GM12878 (cell line): ENCODE data around the gene KRT72. TPM values are rescaled to one million over a fixed set of nuclear protein-coding genes. Genes with fewer than 3 reads are reported as not detected.

Source experiments
- polyA plus RNA-seq, 11 experiments: library from polyadenylated mRNA; depleted of rRNA in 4 of 11; unstranded in 6 of 11; stranded (reverse) in 5 of 11; fragments of >200 nt; fragmentation: Nextera tagmentation in 4 of 11; fragmentation: Illumina TruSeq in 1 of 11; extraction: Ambion mirVana in 4 of 11; extraction: Trizol in 1 of 11; gene quantifications; 1 replicate in 1 of 11; 2 replicates in 10 of 11; pipeline versions ENCODE4 v1.2.1 to v1.2.3, GENCODE V29; 2011 to 2016; ENCODE audit warnings: inconsistent platforms in 2 of 11, missing spikeins in 2 of 11, low read depth in 1 of 11
- total RNA-seq, 4 experiments: library from RNA; depleted of rRNA in 3 of 4; stranded (reverse); fragments of >200 nt in 3 of 4; fragmentation: Illumina TruSeq in 1 of 4; extraction: Trizol in 1 of 4; gene quantifications; 2 replicates each; pipeline versions ENCODE4 v1.2.1 to v1.2.3, GENCODE V29; 2013 to 2021

KRT72 gene
- total and polyA plus RNA-seq, 10 of the 15 experiments (the other 5 are each of a cell fraction or from before 2014, with no cell fraction given) = not detected

Other genes starting within 250 kb of the KRT72 start
Only the 7 nearest of the 19 such genes appear.
- not detected in 2 replicates for gene KRT5, start 81.1 kb downstream of the KRT72 start, total RNA-seq (2014; rRNA removed)
- not detected in 2 replicates for gene KRT5, start 81.1 kb downstream of the KRT72 start, total RNA-seq (2014; rRNA removed; fragmentation: Illumina TruSeq; extraction: Trizol)
- not detected in 2 replicates for gene KRT5, start 81.1 kb downstream of the KRT72 start, total RNA-seq (2021)
- gene KRT5, start 81.1 kb downstream of the KRT72 start, polyA plus RNA-seq (2011; rRNA removed) = 0.23 and 1.6 TPM in 2 replicates
- gene KRT5, start 81.1 kb downstream of the KRT72 start, polyA plus RNA-seq (2014; fragmentation: Illumina TruSeq; extraction: Trizol) = not detected in 2 replicates
- not detected for gene KRT5, start 81.1 kb downstream of the KRT72 start, polyA plus RNA-seq (2014; fragmentation: Nextera tagmentation; extraction: Ambion mirVana)
- not detected in 2 replicates for gene KRT5, start 81.1 kb downstream of the KRT72 start, polyA plus RNA-seq (2014; rRNA removed)
- gene KRT5, start 81.1 kb downstream of the KRT72 start, polyA plus RNA-seq (2016; fragmentation: Nextera tagmentation; extraction: Ambion mirVana) = not detected
- not detected in 2 replicates for gene KRT71, start 48.3 kb downstream of the KRT72 start, total RNA-seq (2014; rRNA removed)
- gene KRT71, start 48.3 kb downstream of the KRT72 start, total RNA-seq (2014; rRNA removed; fragmentation: Illumina TruSeq; extraction: Trizol) = not detected in 2 replicates
- gene KRT71, start 48.3 kb downstream of the KRT72 start, total RNA-seq (2021) = not detected in 2 replicates
- gene KRT71, start 48.3 kb downstream of the KRT72 start, polyA plus RNA-seq (2011; rRNA removed) = not detected in 2 replicates
- not detected in 2 replicates for gene KRT71, start 48.3 kb downstream of the KRT72 start, polyA plus RNA-seq (2014; fragmentation: Illumina TruSeq; extraction: Trizol)
- not detected for gene KRT71, start 48.3 kb downstream of the KRT72 start, polyA plus RNA-seq (2014; fragmentation: Nextera tagmentation; extraction: Ambion mirVana)
- gene KRT71, start 48.3 kb downstream of the KRT72 start, polyA plus RNA-seq (2014; rRNA removed) = not detected in 2 replicates
- not detected for gene KRT71, start 48.3 kb downstream of the KRT72 start, polyA plus RNA-seq (2016; fragmentation: Nextera tagmentation; extraction: Ambion mirVana)
- not detected in 2 replicates for gene KRT74, start 27.6 kb downstream of the KRT72 start, total RNA-seq (2014; rRNA removed)
- gene KRT74, start 27.6 kb downstream of the KRT72 start, total RNA-seq (2014; rRNA removed; fragmentation: Illumina TruSeq; extraction: Trizol) = not detected in 2 replicates
- not detected in 2 replicates for gene KRT74, start 27.6 kb downstream of the KRT72 start, total RNA-seq (2021)
- not detected in 2 replicates for gene KRT74, start 27.6 kb downstream of the KRT72 start, polyA plus RNA-seq (2011; rRNA removed)
- not detected in 2 replicates for gene KRT74, start 27.6 kb downstream of the KRT72 start, polyA plus RNA-seq (2014; fragmentation: Illumina TruSeq; extraction: Trizol)
- gene KRT74, start 27.6 kb downstream of the KRT72 start, polyA plus RNA-seq (2014; fragmentation: Nextera tagmentation; extraction: Ambion mirVana) = not detected
- not detected in 2 replicates for gene KRT74, start 27.6 kb downstream of the KRT72 start, polyA plus RNA-seq (2014; rRNA removed)
- not detected for gene KRT74, start 27.6 kb downstream of the KRT72 start, polyA plus RNA-seq (2016; fragmentation: Nextera tagmentation; extraction: Ambion mirVana)
- gene KRT73, start 17.1 kb upstream of the KRT72 start, total RNA-seq (2014; rRNA removed) = not detected in 2 replicates
- gene KRT73, start 17.1 kb upstream of the KRT72 start, total RNA-seq (2014; rRNA removed; fragmentation: Illumina TruSeq; extraction: Trizol) = not detected in 2 replicates
- gene KRT73, start 17.1 kb upstream of the KRT72 start, total RNA-seq (2021) = not detected in 2 replicates
- gene KRT73, start 17.1 kb upstream of the KRT72 start, polyA plus RNA-seq (2011; rRNA removed) = not detected in 2 replicates
- not detected in 2 replicates for gene KRT73, start 17.1 kb upstream of the KRT72 start, polyA plus RNA-seq (2014; fragmentation: Illumina TruSeq; extraction: Trizol)
- gene KRT73, start 17.1 kb upstream of the KRT72 start, polyA plus RNA-seq (2014; fragmentation: Nextera tagmentation; extraction: Ambion mirVana) = not detected
- gene KRT73, start 17.1 kb upstream of the KRT72 start, polyA plus RNA-seq (2014; rRNA removed) = not detected in 2 replicates
- not detected for gene KRT73, start 17.1 kb upstream of the KRT72 start, polyA plus RNA-seq (2016; fragmentation: Nextera tagmentation; extraction: Ambion mirVana)
- gene KRT2, start 50.7 kb upstream of the KRT72 start, total RNA-seq (2014; rRNA removed) = not detected in 2 replicates
- gene KRT2, start 50.7 kb upstream of the KRT72 start, total RNA-seq (2014; rRNA removed; fragmentation: Illumina TruSeq; extraction: Trizol) = not detected in 2 replicates
- gene KRT2, start 50.7 kb upstream of the KRT72 start, total RNA-seq (2021) = 0.08 TPM in 1 of 2 replicates, not detected in the other
- 0.12 TPM in 1 of 2 replicates, not detected in the other for gene KRT2, start 50.7 kb upstream of the KRT72 start, polyA plus RNA-seq (2011; rRNA removed)
- gene KRT2, start 50.7 kb upstream of the KRT72 start, polyA plus RNA-seq (2014; fragmentation: Illumina TruSeq; extraction: Trizol) = not detected in 2 replicates
- not detected for gene KRT2, start 50.7 kb upstream of the KRT72 start, polyA plus RNA-seq (2014; fragmentation: Nextera tagmentation; extraction: Ambion mirVana)
- gene KRT2, start 50.7 kb upstream of the KRT72 start, polyA plus RNA-seq (2014; rRNA removed) = not detected in 2 replicates
- gene KRT2, start 50.7 kb upstream of the KRT72 start, polyA plus RNA-seq (2016; fragmentation: Nextera tagmentation; extraction: Ambion mirVana) = not detected
- not detected in 2 replicates for gene KRT1, start 78.9 kb upstream of the KRT72 start, total RNA-seq (2014; rRNA removed)
- gene KRT1, start 78.9 kb upstream of the KRT72 start, total RNA-seq (2014; rRNA removed; fragmentation: Illumina TruSeq; extraction: Trizol) = not detected in 2 replicates
- gene KRT1, start 78.9 kb upstream of the KRT72 start, total RNA-seq (2021) = not detected in 2 replicates
- gene KRT1, start 78.9 kb upstream of the KRT72 start, polyA plus RNA-seq (2011; rRNA removed) = not detected in 2 replicates
- 0.13 TPM in 1 of 2 replicates, not detected in the other for gene KRT1, start 78.9 kb upstream of the KRT72 start, polyA plus RNA-seq (2014; fragmentation: Illumina TruSeq; extraction: Trizol)
- not detected for gene KRT1, start 78.9 kb upstream of the KRT72 start, polyA plus RNA-seq (2014; fragmentation: Nextera tagmentation; extraction: Ambion mirVana)
- gene KRT1, start 78.9 kb upstream of the KRT72 start, polyA plus RNA-seq (2014; rRNA removed) = not detected in 2 replicates
- gene KRT1, start 78.9 kb upstream of the KRT72 start, polyA plus RNA-seq (2016; fragmentation: Nextera tagmentation; extraction: Ambion mirVana) = not detected
- not detected in 2 replicates for gene KRT77, start 102.1 kb upstream of the KRT72 start, total RNA-seq (2014; rRNA removed)
- gene KRT77, start 102.1 kb upstream of the KRT72 start, total RNA-seq (2014; rRNA removed; fragmentation: Illumina TruSeq; extraction: Trizol) = not detected in 2 replicates
- gene KRT77, start 102.1 kb upstream of the KRT72 start, total RNA-seq (2021) = not detected in 2 replicates
- gene KRT77, start 102.1 kb upstream of the KRT72 start, polyA plus RNA-seq (2011; rRNA removed) = not detected in 2 replicates
- gene KRT77, start 102.1 kb upstream of the KRT72 start, polyA plus RNA-seq (2014; fragmentation: Illumina TruSeq; extraction: Trizol) = not detected in 2 replicates
- not detected for gene KRT77, start 102.1 kb upstream of the KRT72 start, polyA plus RNA-seq (2014; fragmentation: Nextera tagmentation; extraction: Ambion mirVana)
- gene KRT77, start 102.1 kb upstream of the KRT72 start, polyA plus RNA-seq (2014; rRNA removed) = not detected in 2 replicates
- gene KRT77, start 102.1 kb upstream of the KRT72 start, polyA plus RNA-seq (2016; fragmentation: Nextera tagmentation; extraction: Ambion mirVana) = not detected